ENCODE results near the gene GPAT2.
"Not testable (repeated sequence)": the region's sequence is repeated elsewhere in the genome, so short reads cannot be mapped to it uniquely, and the experiment has no call there.

GPAT2 gene

DNA sequence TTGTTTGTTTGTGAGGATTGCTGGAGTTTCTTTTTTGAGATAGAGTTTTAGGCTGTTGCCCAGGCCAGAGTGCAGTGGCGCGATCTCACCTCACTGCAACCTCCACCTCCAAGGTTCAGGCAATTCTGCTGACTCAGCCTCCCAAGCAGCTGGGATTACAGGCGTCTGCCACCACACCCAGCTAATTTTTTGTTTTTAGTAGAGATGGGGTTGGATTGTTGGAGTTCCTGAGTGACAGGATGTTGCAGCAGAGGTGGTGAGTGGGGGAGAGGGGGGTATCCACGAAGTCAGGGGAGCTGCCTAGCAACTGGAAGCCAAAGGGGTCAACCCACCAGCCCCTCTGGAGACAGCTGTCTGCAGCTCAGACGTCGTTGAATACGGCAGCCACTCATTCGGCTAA lies 35.2 kb upstream of the GPAT2 start:
- H3K36me3 ChIP-seq (replicated peaks); H3K4me3 ChIP-seq; H3K9me3 ChIP-seq; in situ Hi-C loops (cut with MboI; ENCODE audit: low sequenced_read_pairs); DNase-seq (ENCODE audit: low spot score in 2 of 2); H3K27me3 ChIP-seq (ENCODE audit: low read depth); H3K4me1 ChIP-seq: not testable (repeated sequence)

DNA sequence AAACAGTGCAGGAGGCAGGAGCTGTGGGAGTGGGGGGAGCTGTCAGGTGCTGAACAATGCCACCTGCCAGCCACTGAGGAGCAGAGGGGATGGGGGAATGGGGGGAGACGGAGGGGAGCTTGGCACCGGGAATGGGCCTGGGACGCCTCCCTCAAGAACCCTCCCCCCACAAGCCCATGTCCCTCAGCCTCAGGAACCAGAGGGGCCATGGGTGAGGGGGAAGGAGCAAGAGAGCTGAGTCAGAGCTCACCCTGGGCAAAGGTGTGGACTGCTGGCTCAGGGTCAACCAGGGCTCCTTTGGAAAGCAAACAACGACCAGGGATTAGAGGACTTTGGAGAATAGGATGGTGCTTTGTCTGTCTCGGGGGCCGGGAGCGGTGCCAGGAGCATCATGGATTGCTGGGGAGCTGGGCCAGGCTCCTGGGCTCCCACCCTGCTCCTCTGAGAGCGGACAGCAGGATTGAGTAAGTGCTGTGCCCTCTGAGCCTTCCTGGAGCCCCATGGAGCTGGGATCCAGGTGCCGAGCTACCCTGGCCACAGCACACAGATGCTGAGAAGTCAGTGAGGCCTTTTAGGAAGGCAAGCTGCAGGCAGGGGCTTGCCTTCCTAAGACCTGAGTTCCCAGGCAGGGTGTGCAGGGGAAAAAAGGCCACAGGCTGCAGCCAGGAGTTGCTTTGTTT lies 33.3 kb upstream of the GPAT2 start:
- H3K4me3 ChIP-seq; DNase-seq (ENCODE audit: low spot score in 2 of 2); H3K9me3 ChIP-seq; H3K27me3 ChIP-seq (ENCODE audit: low read depth); in situ Hi-C loops (cut with MboI; ENCODE audit: low sequenced_read_pairs); H3K4me1 ChIP-seq; H3K36me3 ChIP-seq (replicated peaks): not testable (repeated sequence)

DNA sequence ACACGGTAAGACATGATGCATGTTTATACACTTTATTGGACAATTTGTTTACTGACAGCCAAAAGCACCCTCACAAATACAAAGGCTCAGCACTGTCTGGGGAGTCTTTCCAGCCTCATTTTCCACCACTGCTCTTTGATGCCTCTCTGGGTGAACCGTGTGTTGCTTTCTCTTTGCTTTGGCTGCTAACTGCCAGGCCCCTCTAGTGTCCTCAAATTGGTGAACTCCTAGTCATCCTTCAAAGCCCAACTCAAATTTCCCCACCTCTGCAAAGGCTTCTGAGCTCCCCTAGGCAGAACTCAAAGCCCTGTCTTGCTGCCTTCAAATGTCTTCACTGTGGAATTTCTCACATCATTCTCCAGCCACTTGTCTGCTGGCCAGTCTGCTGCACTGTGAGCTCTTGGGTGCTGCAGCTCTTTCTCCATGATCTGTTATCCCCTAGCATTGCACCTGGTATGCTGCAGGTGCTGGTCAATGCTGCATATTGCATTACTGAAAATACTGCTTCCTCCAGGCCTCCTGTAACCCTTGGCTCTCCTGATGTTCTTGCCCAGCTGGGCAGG lies 32.5 kb upstream of the GPAT2 start:
- H3K9me3 ChIP-seq; H3K27me3 ChIP-seq (ENCODE audit: low read depth); H3K4me1 ChIP-seq; H3K4me3 ChIP-seq; DNase-seq (ENCODE audit: low spot score in 2 of 2); in situ Hi-C loops (cut with MboI; ENCODE audit: low sequenced_read_pairs); H3K36me3 ChIP-seq (replicated peaks): not testable (repeated sequence)

DNA sequence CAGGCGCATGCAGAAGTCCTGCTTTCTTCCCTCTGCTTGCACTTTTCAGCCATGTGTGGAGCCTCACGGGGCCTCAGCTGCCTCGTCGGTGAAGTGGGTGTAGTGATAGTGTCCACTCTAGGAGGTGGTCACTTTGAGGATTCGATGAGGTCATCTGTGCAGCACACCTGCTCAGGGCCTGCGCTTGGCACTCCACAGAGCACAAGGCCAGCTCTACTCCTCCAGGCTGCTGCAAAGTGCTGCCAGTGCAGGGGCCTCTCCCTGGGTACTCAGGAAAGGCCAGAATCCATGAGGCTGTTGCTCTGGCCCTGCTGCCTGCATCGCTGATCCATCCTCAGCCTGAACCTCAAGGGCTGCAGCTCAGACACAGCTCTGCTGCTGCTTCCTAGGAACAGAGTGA lies 31.8 kb upstream of the GPAT2 start:
- H3K27me3 ChIP-seq (ENCODE audit: low read depth); H3K36me3 ChIP-seq (replicated peaks); DNase-seq (ENCODE audit: low spot score in 2 of 2); H3K4me3 ChIP-seq; in situ Hi-C loops (cut with MboI; ENCODE audit: low sequenced_read_pairs); H3K9me3 ChIP-seq; H3K4me1 ChIP-seq: not testable (repeated sequence)

DNA sequence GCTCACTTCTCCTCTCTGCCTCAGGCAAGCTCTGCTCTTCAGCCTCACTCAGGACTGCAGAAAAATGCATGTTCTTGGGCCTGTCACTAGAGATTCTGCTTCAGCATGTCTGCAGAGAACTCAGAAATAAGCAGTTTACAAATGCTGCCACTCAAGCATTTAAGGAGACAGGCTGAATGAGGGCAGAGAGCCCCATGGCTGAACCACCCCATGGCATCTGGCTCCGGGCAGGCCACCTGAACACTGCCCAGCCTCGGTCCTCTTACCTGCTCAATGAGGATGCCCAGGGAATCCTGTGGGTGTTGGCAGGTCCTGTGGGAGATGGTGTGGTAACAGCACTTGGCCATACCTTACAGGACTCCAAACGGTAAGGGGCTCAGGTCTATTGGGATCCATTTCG lies 31.2 kb upstream of the GPAT2 start:
- H3K36me3 ChIP-seq (replicated peaks); H3K4me3 ChIP-seq; H3K9me3 ChIP-seq; in situ Hi-C loops (cut with MboI; ENCODE audit: low sequenced_read_pairs); H3K4me1 ChIP-seq; DNase-seq (ENCODE audit: low spot score in 2 of 2); H3K27me3 ChIP-seq (ENCODE audit: low read depth): not testable (repeated sequence)

DNA sequence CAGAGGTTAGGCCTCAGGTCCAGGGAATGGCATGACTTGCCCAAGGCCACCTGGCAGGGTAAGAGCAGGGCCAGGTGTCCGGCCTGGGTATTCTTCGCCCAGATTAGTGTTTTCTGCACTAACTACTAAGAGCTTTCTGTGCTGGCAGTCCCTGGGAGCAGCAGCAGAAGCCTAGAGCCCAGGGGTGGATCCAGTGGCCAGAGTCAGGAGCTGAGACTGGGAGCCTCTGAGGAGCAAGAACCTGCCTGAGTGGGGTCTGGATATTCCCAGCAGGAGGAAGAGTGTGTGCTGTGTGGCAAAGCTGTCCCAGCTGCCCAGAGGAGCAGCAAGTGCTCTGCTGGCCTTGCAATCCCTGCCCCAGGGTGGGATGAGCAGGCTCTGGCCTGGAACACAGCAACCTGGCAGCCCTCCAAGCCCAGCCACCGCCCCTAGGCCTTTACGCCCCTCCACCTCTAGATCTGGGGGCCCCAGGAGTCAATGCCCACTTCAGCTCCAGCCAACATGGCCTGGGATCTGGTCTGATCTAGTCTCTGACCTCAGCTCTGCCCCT lies 30.7 kb upstream of the GPAT2 start:
- Histone ChIP-seq H3K9me3 (no peaks in the 10 kb centered on the region), H3K4me3 (no peak overlapping the region), H3K4me1 (no peaks in the 10 kb centered on the region), H3K27me3 (ENCODE audit: low read depth) (no peaks in the 10 kb centered on the region), H3K36me3 (replicated peaks) (no peaks in the 10 kb centered on the region)
- in situ Hi-C loops (cut with MboI; ENCODE audit: low sequenced_read_pairs): no loop called here
- no peak for DNase-seq (ENCODE audit: low spot score in 2 of 2)

DNA sequence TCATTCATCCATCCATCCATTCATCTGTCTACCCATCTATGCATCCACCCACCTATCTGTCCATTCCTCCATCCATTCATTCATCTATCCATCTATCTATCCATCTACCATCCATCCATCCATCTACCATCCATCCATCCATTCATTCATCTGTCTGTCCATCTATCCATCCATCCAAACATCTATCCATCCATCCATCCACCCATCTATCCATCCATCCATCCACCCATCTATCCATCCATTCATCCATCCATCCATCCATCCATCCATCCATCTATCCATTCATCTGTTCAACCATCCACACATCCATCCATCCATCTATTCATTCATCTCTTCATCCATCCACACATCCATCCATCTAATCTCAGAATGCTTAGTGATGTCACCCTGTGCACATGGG lies 30.0 kb upstream of the GPAT2 start:
- DNase-seq (ENCODE audit: low spot score in 2 of 2); H3K4me3 ChIP-seq; in situ Hi-C loops (cut with MboI; ENCODE audit: low sequenced_read_pairs); H3K27me3 ChIP-seq (ENCODE audit: low read depth); H3K36me3 ChIP-seq (replicated peaks); H3K4me1 ChIP-seq; H3K9me3 ChIP-seq: not testable (repeated sequence)

DNA sequence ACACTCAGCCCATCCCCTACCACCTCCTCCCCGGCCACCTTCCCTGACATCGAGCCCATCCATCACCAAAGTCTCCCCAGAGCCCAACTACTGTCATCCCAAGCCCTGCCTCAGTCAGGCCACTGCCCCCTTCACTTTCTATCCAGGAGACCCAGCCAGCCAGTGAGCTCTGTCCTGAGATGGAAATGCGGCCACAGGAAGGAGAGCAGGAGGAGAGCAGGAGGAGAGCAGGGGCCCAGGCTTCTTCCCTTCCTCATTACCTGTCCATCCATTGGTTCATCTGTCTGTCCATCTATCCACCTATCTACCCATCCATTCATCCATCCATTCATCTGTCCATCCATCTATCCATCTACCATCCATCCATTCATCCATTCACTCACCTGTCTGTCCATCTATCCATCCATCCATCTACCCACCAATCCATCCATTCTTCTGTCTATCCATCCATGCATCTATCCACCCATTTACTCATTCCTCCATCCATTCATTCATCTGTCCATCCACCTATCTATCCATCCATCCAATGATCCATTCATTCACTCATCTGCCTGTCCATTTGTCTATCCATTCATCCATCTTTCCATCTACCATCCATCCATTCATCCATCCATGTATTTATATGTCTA lies 29.4 kb upstream of the GPAT2 start:
- H3K27me3 ChIP-seq (ENCODE audit: low read depth); H3K4me1 ChIP-seq; H3K4me3 ChIP-seq; H3K36me3 ChIP-seq (replicated peaks); DNase-seq (ENCODE audit: low spot score in 2 of 2); in situ Hi-C loops (cut with MboI; ENCODE audit: low sequenced_read_pairs); H3K9me3 ChIP-seq: not testable (repeated sequence)

DNA sequence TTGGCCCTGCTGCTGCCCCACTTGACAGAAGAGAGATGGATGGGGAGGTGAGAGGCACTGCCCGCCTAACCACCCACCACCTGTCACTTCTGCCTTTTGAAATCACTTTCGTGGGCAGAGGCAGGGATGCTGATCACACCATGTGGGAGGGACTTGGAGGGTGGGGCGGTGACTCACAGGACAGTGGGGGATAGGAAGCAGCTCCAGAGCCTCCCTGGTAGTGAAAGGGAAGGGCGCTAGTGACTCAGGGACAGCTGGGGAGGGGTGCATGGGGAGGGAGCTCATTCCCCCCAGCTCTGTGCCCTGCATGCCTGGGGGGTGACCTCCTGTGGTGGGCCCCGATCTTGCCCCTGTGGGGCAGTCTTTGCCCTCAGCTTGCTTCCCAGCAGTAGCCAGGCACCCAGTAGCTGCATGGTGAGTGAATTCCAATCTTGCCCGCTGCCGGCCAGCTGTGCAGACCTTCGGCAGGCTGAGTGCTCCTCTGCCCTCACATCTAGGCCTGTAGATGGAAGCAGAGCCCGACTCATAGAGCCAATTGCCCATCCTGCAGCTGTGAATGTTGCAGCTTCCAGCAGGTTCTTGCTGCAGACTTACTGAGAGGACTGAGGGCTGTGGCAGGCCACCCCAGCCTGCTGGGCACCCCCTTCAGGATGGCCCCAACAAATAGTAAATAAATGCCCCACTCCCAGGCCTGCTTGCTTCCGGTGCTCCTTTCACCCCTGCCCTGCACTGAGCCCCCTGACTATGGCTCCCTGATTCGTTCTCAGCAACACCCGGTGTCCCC lies 28.6 kb upstream of the GPAT2 start:
- H3K36me3 ChIP-seq (replicated peaks); H3K4me1 ChIP-seq; in situ Hi-C loops (cut with MboI; ENCODE audit: low sequenced_read_pairs); DNase-seq (ENCODE audit: low spot score in 2 of 2); H3K27me3 ChIP-seq (ENCODE audit: low read depth); H3K9me3 ChIP-seq; H3K4me3 ChIP-seq: not testable (repeated sequence)

DNA sequence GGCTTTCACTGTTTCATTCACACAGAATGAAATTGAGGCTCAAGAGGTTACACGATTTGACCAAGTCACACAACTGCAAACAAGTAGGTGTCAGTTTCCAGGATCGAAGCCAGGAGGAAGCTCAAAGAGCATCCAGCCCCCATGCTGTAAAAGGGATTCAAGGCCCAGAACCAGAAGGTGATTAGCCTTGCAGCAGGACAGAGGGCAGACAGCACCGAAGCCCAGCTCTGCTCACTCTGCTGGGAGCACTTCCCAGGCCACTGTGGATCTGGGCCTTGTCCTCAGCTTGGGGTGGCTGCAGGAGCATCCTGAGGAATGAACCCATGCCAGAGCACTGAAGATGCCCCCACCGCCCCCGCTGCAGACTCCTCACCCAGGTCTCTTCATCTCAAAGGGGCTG lies 27.8 kb upstream of the GPAT2 start:
- H3K27me3 ChIP-seq (ENCODE audit: low read depth); H3K36me3 ChIP-seq (replicated peaks); H3K9me3 ChIP-seq; in situ Hi-C loops (cut with MboI; ENCODE audit: low sequenced_read_pairs); DNase-seq (ENCODE audit: low spot score in 2 of 2); H3K4me3 ChIP-seq; H3K4me1 ChIP-seq: not testable (repeated sequence)

DNA sequence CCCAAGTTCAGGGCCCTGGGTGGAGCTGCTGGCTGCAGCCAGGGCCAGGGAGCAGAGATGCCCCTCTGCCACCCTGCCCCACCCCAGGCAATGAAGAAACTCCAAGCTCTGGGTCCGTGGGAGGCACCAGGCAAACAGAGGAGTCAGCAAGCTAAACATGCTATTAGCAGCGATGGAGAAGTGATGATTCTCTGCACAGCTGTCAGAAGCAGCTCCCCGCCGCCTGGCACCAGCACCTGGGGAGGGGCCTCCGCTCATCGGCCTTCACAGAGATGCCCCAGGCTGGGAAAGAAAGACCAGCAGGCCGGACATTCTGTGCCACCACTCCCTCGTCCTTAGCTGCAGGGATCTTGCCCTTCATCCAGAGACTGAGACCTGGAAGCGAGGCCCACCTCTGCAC lies 27.2 kb upstream of the GPAT2 start:
- H3K36me3 ChIP-seq (replicated peaks); H3K4me3 ChIP-seq; in situ Hi-C loops (cut with MboI; ENCODE audit: low sequenced_read_pairs); DNase-seq (ENCODE audit: low spot score in 2 of 2); H3K9me3 ChIP-seq; H3K27me3 ChIP-seq (ENCODE audit: low read depth); H3K4me1 ChIP-seq: not testable (repeated sequence)

DNA sequence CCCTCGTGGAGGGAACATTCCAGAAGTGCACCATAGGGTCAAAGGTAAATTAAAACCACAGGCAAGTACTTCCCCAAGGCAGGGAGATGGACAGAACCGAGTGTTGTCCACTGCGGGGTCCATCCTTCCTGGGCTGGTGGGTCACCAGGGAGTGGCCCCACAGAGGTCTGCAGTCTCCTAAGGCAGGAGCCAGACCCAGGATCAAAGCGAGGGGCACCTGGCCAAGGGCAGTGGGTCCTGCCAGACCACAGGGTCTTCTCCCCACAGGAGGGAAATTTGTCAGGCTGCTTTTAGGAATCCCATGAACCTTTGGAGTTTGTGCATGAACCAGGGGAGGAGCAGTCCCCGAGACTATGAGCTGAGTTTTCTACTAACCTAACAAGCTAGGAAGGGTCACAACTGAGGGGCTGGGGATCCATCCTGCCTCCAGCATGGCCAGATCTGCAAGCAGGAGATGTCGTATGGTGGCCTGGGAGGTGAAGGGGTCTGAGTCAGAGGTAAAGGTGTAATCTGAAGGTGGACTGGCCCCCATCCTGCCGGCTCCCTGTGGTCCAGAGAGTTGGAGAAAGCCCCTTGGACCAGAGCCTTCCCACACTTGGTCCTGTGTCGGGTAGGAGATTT lies 26.6 kb upstream of the GPAT2 start:
- H3K27me3 ChIP-seq (ENCODE audit: low read depth); H3K36me3 ChIP-seq (replicated peaks); H3K9me3 ChIP-seq; H3K4me1 ChIP-seq; DNase-seq (ENCODE audit: low spot score in 2 of 2); H3K4me3 ChIP-seq; in situ Hi-C loops (cut with MboI; ENCODE audit: low sequenced_read_pairs): not testable (repeated sequence)

DNA sequence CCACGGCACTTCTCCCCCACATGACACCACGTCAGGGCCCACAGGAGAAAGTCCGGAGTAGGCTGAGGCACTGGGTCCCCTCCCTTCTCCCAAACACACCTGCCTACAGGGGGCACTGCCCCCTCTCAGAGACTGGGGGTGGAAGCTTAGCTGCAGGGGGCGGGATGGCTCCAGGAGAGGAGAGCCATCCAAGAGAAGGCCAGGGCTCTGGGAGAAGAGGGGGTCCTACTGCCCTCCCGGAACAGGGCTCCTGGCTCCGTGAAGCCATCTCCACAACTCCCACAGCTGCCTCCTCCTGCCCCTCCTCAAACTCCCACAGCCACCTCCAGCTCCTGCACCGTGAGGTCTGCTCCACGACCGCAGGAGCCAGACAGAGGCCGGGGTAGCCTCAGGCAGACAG lies 25.6 kb upstream of the GPAT2 start:
- DNase-seq (ENCODE audit: low spot score in 2 of 2); H3K9me3 ChIP-seq; H3K4me3 ChIP-seq; H3K27me3 ChIP-seq (ENCODE audit: low read depth); in situ Hi-C loops (cut with MboI; ENCODE audit: low sequenced_read_pairs); H3K36me3 ChIP-seq (replicated peaks); H3K4me1 ChIP-seq: not testable (repeated sequence)

DNA sequence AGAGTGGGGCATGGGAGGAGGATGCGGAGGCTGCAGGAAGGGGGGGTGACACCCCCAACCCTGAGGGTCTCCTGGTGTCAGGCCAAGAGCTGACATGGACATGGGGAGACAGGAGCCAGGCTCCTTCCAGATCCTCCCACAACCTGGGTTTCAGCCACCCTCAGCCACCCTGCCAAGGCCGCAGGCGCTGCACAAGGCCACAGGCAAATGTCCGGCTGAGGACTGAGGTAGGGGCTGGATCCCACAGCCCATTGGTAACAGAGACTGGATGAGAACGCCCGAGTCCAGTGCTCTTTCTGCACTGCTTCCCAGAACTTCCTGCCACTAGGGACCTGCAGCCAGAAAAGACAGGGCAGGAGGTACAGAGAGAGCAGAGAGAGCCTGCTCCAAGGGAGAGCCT lies 24.7 kb upstream of the GPAT2 start:
- DNase-seq (ENCODE audit: low spot score in 2 of 2); H3K4me1 ChIP-seq; in situ Hi-C loops (cut with MboI; ENCODE audit: low sequenced_read_pairs); H3K4me3 ChIP-seq; H3K36me3 ChIP-seq (replicated peaks); H3K27me3 ChIP-seq (ENCODE audit: low read depth); H3K9me3 ChIP-seq: not testable (repeated sequence)
